NCI-H2171 (cell line): Measurements from ENCODE around the gene C12orf75.
"Not testable (repeated sequence)": the region's sequence is repeated elsewhere in the genome, so short reads cannot be mapped to it uniquely, and the experiment has no call there.

Experiments
- DNase-seq: peaks from one replicate; lab custom pipeline; 2025; lab: John Stamatoyannopoulos, UW

Gene C12orf75

GRCh38 chr12:105378911-105379310 lies 48.4 kb downstream of the C12orf75 start:
- no peak for DNase-seq

- peak; percentile 22 for DNase-seq
Observed at GRCh38 chr12:105382771-105383622, 52.5 kb downstream of the C12orf75 start.

- no peak for DNase-seq
Observed at GRCh38 chr12:105384220-105384619, 53.7 kb downstream of the C12orf75 start.

GRCh38 chr12:105384916-105385535 lies 54.5 kb downstream of the C12orf75 start:
- DNase-seq: no peak

GRCh38 chr12:105386431-105386830 lies 55.9 kb downstream of the C12orf75 start:
- no peak for DNase-seq

- no peak for DNase-seq
Observed at GRCh38 chr12:105391231-105391630, 60.7 kb downstream of the C12orf75 start.

- no peak for DNase-seq
Observed at GRCh38 chr12:105393587-105393986, 63.1 kb downstream of the C12orf75 start.

GRCh38 chr12:105396024-105396423 lies 65.5 kb downstream of the C12orf75 start:
- DNase-seq: no peak

GRCh38 chr12:105396983-105397382 lies 66.5 kb downstream of the C12orf75 start:
- no peak for DNase-seq

- no peak for DNase-seq
Observed at GRCh38 chr12:105398930-105399329, 68.4 kb downstream of the C12orf75 start.

GRCh38 chr12:105399428-105400081 lies 69.1 kb downstream of the C12orf75 start:
- DNase-seq: no peak

- no peak for DNase-seq
Observed at GRCh38 chr12:105400227-105400626, 69.7 kb downstream of the C12orf75 start.

- DNase-seq: no peak
Observed at GRCh38 chr12:105401198-105401597, 70.7 kb downstream of the C12orf75 start.

GRCh38 chr12:105402366-105402765 lies 71.9 kb downstream of the C12orf75 start:
- DNase-seq: no peak

GRCh38 chr12:105403095-105403494 lies 72.6 kb downstream of the C12orf75 start:
- DNase-seq: no peak

GRCh38 chr12:105404134-105404533 lies 73.6 kb downstream of the C12orf75 start:
- not testable (repeated sequence) for DNase-seq

- no peak for DNase-seq
Observed at GRCh38 chr12:105406497-105406896, 76.0 kb downstream of the C12orf75 start.

- no peak for DNase-seq
Observed at GRCh38 chr12:105409279-105409678, 78.8 kb downstream of the C12orf75 start.

GRCh38 chr12:105409801-105410471 lies 79.4 kb downstream of the C12orf75 start:
- peak; percentile 74 for DNase-seq

- DNase-seq: no peak
Observed at GRCh38 chr12:105413911-105414487, 83.5 kb downstream of the C12orf75 start.

GRCh38 chr12:105417732-105418131 lies 87.2 kb downstream of the C12orf75 start:
- no peak for DNase-seq

GRCh38 chr12:105418229-105418628 lies 87.7 kb downstream of the C12orf75 start:
- no peak for DNase-seq
